Measurements from ENCODE around the gene CDC42BPG. TPM values are rescaled to one million over a fixed set of nuclear protein-coding genes. Genes with fewer than 3 reads are reported as not detected.

Gene CDC42BPG
- total RNA-seq, 1 donor from 2014 or later: 0.16 TPM

- DNase-seq: no peak
Measured at GRCh38 chr11:64789331-64790204, 54.9 kb downstream of the CDC42BPG start.

- DNase-seq: no peak
Measured at GRCh38 chr11:64788321-64789215, 55.9 kb downstream of the CDC42BPG start.

GRCh38 chr11:64787526-64788320, 56.7 kb downstream of the CDC42BPG start:
- no peak for DNase-seq

- no peak for DNase-seq
Measured at GRCh38 chr11:64786308-64786707, 58.1 kb downstream of the CDC42BPG start.

- DNase-seq: no peak
Measured at GRCh38 chr11:64784813-64785581, 59.5 kb downstream of the CDC42BPG start.

GRCh38 chr11:64778473-64779298, 65.8 kb downstream of the CDC42BPG start, which contains the start of gene SF1:
TSS of gene SF1 (minus strand) at chr11:64778542. CDS start at chr11:64778392, 150 bp downstream.
- DNase-seq: peak; percentile 100

GRCh38 chr11:64778223-64778472, 66.3 kb downstream of the CDC42BPG start:
- no peak for DNase-seq

- DNase-seq: peak; percentile 57
Measured at GRCh38 chr11:64777449-64778222, 66.8 kb downstream of the CDC42BPG start.

GRCh38 chr11:64776875-64777274, 67.6 kb downstream of the CDC42BPG start:
- DNase-seq: no peak

GRCh38 chr11:64776425-64776824, 68.0 kb downstream of the CDC42BPG start:
- DNase-seq: no peak

- no peak for DNase-seq
Measured at GRCh38 chr11:64774144-64774543, 70.3 kb downstream of the CDC42BPG start.

Other genes with a start within 250 kb of the CDC42BPG start
- gene NRXN2, start 121.5 kb downstream of the CDC42BPG start, total RNA-seq: 219 TPM
- gene RASGRP2, start 100.5 kb downstream of the CDC42BPG start, total RNA-seq: 36.7 TPM
- gene PYGM, start 84.7 kb downstream of the CDC42BPG start, total RNA-seq: 1.2 TPM
- gene SF1, start 66.1 kb downstream of the CDC42BPG start, total RNA-seq: 80.0 TPM
- 9.8 TPM for gene MAP4K2, start 41.4 kb downstream of the CDC42BPG start, total RNA-seq
- gene MEN1, start 34.1 kb downstream of the CDC42BPG start, total RNA-seq: 17.2 TPM
- gene EHD1, start 34.0 kb upstream of the CDC42BPG start, total RNA-seq: 22.9 TPM
- 5.5 TPM for gene ATG2A, start 72.6 kb upstream of the CDC42BPG start, total RNA-seq
- gene PPP2R5B, start 80.0 kb upstream of the CDC42BPG start, total RNA-seq: 22.8 TPM
- gene GPHA2, start 91.2 kb upstream of the CDC42BPG start, total RNA-seq: not detected
- not detected for gene MAJIN, start 127.5 kb upstream of the CDC42BPG start, total RNA-seq
- not detected for gene BATF2, start 152.3 kb upstream of the CDC42BPG start, total RNA-seq
- 31.2 TPM for gene ARL2, start 169.5 kb upstream of the CDC42BPG start, total RNA-seq
- 19.0 TPM for gene SNX15, start 182.8 kb upstream of the CDC42BPG start, total RNA-seq
- gene SAC3D1, start 196.6 kb upstream of the CDC42BPG start, total RNA-seq: 8.7 TPM
- gene NAALADL1, start 213.9 kb upstream of the CDC42BPG start, total RNA-seq: 2.3 TPM
- 2.0 TPM for gene CDCA5, start 239.4 kb upstream of the CDC42BPG start, total RNA-seq
- 14.7 TPM for gene ZFPL1, start 239.6 kb upstream of the CDC42BPG start, total RNA-seq

All from occipital lobe (tissue), 2 donors.